ENCODE data around the gene CDK17. TPM values are rescaled to one million over a fixed set of nuclear protein-coding genes. Genes with fewer than 3 reads are reported as not detected.
A peak's percentile ranks its signal among the peaks of the same experiment; 100 is the strongest.

The CDK17 gene
- total and polyA plus RNA-seq, 9 of the 15 experiments (the other 6 are each of a cell fraction or from before 2014, with no cell fraction given), result 4.8 to 39.3 (median 21.6) TPM

- TF ChIP-seq MYC (IDR thresholded peaks at IDR 0.05; ENCODE audit: low read depth, low read length), result no peak
- no peak for TF ChIP-seq MYC (CRISPR knock-in tag; IDR thresholded peaks at IDR 0.05; ENCODE audit: borderline replicate concordance, low read depth)
- no peak for TF ChIP-seq NR2C2 (CRISPR knock-in tag; IDR thresholded peaks at IDR 0.05)
- peak; percentile 88 for TF ChIP-seq NR2C2 (tag; IDR thresholded peaks at IDR 0.05)
- peak in 1 of 2 experiments; percentile 51 for TF ChIP-seq AFF1 (IDR thresholded peaks at IDR 0.05; ENCODE audit: low read depth in 1 of 2, partially characterized antibody in 2 of 2)
- peak; percentile 98 for TF ChIP-seq ETV1 (tag; conservative IDR thresholded peaks at IDR 0.05; ENCODE audit: low read depth)
- TF ChIP-seq ASH1L (IDR thresholded peaks at IDR 0.05; ENCODE audit: borderline replicate concordance, low read depth, partially characterized antibody), result peak; percentile 55
- TF ChIP-seq REST (IDR thresholded peaks at IDR 0.05; ENCODE audit: borderline replicate concordance), result peak; percentile 33; the same call in 1 of the 2 replicates
- no peak for TF ChIP-seq REST (CRISPR knock-in tag; IDR thresholded peaks at IDR 0.05; ENCODE audit: low read depth)
- TF ChIP-seq MNT (conservative IDR thresholded peaks at IDR 0.05), result peak; percentile 16 to 28; a peak in 1 of 4 replicates
These were observed 1.0 kb upstream of the CDK17 start (continued) for GRCh38 chr12:96401076-96401871.

Measured in K562 (cell line).